GM12878 (cell line): ENCODE results near the gene NFIX. TPM values are rescaled to one million over a fixed set of nuclear protein-coding genes. Genes with fewer than 3 reads are reported as not detected.

Experiments used
- ATAC-seq: fragments of 200-7000 bp; cut with Tn5 transposase; 3 replicates; pipeline ENCODE4 v1.9.1; 2020; ENCODE audit warnings: mild to moderate bottlenecking, moderate library complexity
- BruUV-seq: library from RNA; stranded (reverse); fragments of 400-500 nt; replicated peaks from 2 replicates; lab custom pipeline; 2021; lab: Mats Ljungman, UMichigan
- CTCF ChIA-PET: fragments of 300-600 bp; sonication (Branson Sonifier 250); formaldehyde crosslinking; extraction: SDS; loops from one replicate; lab custom pipeline; 2021; ENCODE audit warnings: inconsistent platforms; lab: Yijun Ruan, JAX
- POLR2A ChIA-PET: fragments of 350-600 bp; formaldehyde crosslinking; extraction: SDS; loops from one replicate; lab custom pipeline; 2021; ENCODE audit warnings: inconsistent platforms; lab: Charles Lee
- RAD21 ChIA-PET: fragments of 300-600 bp; sonication (Branson Sonifier 250); formaldehyde crosslinking; loops from one replicate; lab custom pipeline; 2023; ENCODE audit warnings: antibody characterized with exemption; ENCODE audit not compliant: unreplicated experiment; lab: Charles Lee
- SMC1A ChIA-PET: fragments of 300-600 bp; sonication (Branson Sonifier 250); formaldehyde crosslinking; loops from one replicate; lab custom pipeline; 2023; ENCODE audit not compliant: unreplicated experiment, uncharacterized antibody; lab: Charles Lee
- DNase-seq: peaks from one replicate; pipeline ENCODE4 v3.0.0-alpha.2; 2011; ENCODE audit warnings: low read depth, low spot score
- FAIRE-seq: peaks from 3 replicates; lab custom pipeline; 2011; peaks lifted over from hg19 to GRCh38; lab: Jason Lieb, UNC
- H2AFZ ChIP-seq: 2 replicates; pipeline ENCODE4 v1.6.0; 2011; ENCODE audit warnings: low read depth, low read length, control low read depth; ENCODE audit not compliant: control insufficient read depth
- H3K27ac ChIP-seq: 2 replicates; pipeline ENCODE4 v1.5.1; 2011; ENCODE audit warnings: control low read depth; ENCODE audit not compliant: control insufficient read depth, insufficient read depth
- H3K27me3 ChIP-seq, 2 experiments: replicated peaks in 1 of 2; 2 replicates each; pipeline versions ENCODE4 v1.6.0 to v1.6.1; 2011; ENCODE audit warnings: low read length in 1 of 2; ENCODE audit not compliant: control insufficient read depth in 2 of 2, insufficient read depth in 2 of 2
- H3K36me3 ChIP-seq, 2 experiments: 2 replicates each; pipeline ENCODE4 v1.5.1; 2011; ENCODE audit warnings: low read length in 1 of 2; ENCODE audit not compliant: control insufficient read depth in 2 of 2, insufficient read depth in 2 of 2
- H3K4me1 ChIP-seq: 2 replicates; pipeline ENCODE4 v1.6.1; 2011; ENCODE audit warnings: mild to moderate bottlenecking, low read length, moderate library complexity, mixed read lengths; ENCODE audit not compliant: control insufficient read depth, insufficient read depth
- H3K4me2 ChIP-seq: 2 replicates; pipeline ENCODE4 v1.6.0; 2011; ENCODE audit warnings: control low read depth; ENCODE audit not compliant: control insufficient read depth, insufficient read depth
- H3K4me3 ChIP-seq: fragments of 200-600 bp; sonication (generic); 2 replicates; pipeline ENCODE4 v1.5.1; 2016
- H3K79me2 ChIP-seq: 2 replicates; pipeline ENCODE4 v1.6.0; 2011; ENCODE audit warnings: low read length; ENCODE audit not compliant: control insufficient read depth, insufficient read depth
- H3K9ac ChIP-seq: 2 replicates; pipeline ENCODE4 v1.8.0; 2011; ENCODE audit warnings: low read length, control low read depth, mixed read lengths; ENCODE audit not compliant: control insufficient read depth, insufficient read depth
- H3K9me3 ChIP-seq: replicated peaks from 3 replicates; pipeline ENCODE4 v1.5.1; 2011; ENCODE audit warnings: mild to moderate bottlenecking, low read length; ENCODE audit not compliant: control insufficient read depth, insufficient read depth
- H4K20me1 ChIP-seq: 2 replicates; pipeline ENCODE4 v1.6.0; 2011; ENCODE audit not compliant: control insufficient read depth, insufficient read depth
- BHLHE40 ChIP-seq, 2 experiments: fragments of 450-650 bp in 1 of 2; IDR thresholded peaks; 2 replicates each; pipeline ENCODE4 v1.6.1; 2011 to 2017; ENCODE audit warnings: low read depth in 2 of 2, borderline replicate concordance in 1 of 2, improper control_type of control experiment in 1 of 2, low read length in 1 of 2, mild to moderate bottlenecking in 1 of 2
- EP300 ChIP-seq, 2 experiments: fragments of 150-350 bp in 1 of 2; IDR thresholded peaks; 2 replicates each; pipeline ENCODE4 v1.6.1; 2011 to 2012; ENCODE audit warnings: low read depth in 2 of 2, low read length in 2 of 2, borderline replicate concordance in 1 of 2, improper control_type of control experiment in 1 of 2, inconsistent platforms in 1 of 2; ENCODE audit not compliant: control insufficient read depth in 1 of 2
- IKZF1 ChIP-seq: fragments of 450-650 bp; conservative IDR thresholded peaks from 2 replicates; pipeline ENCODE4 v1.6.1; 2017; ENCODE audit warnings: antibody characterized with exemption, mild to moderate bottlenecking
- NRF1 ChIP-seq: conservative IDR thresholded peaks from 2 replicates; pipeline ENCODE4 v1.6.1; 2011; ENCODE audit warnings: mild to moderate bottlenecking, low read depth, low read length, improper control_type of control experiment
- TCF7 ChIP-seq: IDR thresholded peaks from 2 replicates; pipeline ENCODE4 v1.6.1; 2014; ENCODE audit warnings: antibody characterized with exemption, borderline replicate concordance
- WGBS: methylation state at CpG from one replicate; pipeline ENCODE4 v1.1.6; 2016; ENCODE audit warnings: low lambda C conversion rate; ENCODE audit not compliant: insufficient replicate concordance, insufficient coverage; ENCODE audit errors: missing lambda C conversion rate; 5-methylcytosine and 5-hydroxymethylcytosine counted together
- in situ Hi-C: fragments of 300-500 bp; cut with MboI; formaldehyde crosslinking; loops from 9 replicates; pipeline ENCODE4 v1.14.3; 2018; ENCODE audit warnings: mixed read lengths
- intact Hi-C: fragments of 100-400 bp; cut with micrococcal nuclease; formaldehyde crosslinking; loops from one replicate; pipeline ENCODE4 v1.14.2; 2022; ENCODE audit not compliant: unreplicated experiment
- polyA plus RNA-seq, 11 experiments: library from polyadenylated mRNA; depleted of rRNA in 4 of 11; unstranded in 6 of 11; stranded (reverse) in 5 of 11; fragments of >200 nt; fragmentation: Nextera tagmentation in 4 of 11; fragmentation: Illumina TruSeq in 1 of 11; extraction: Ambion mirVana in 4 of 11; extraction: Trizol in 1 of 11; gene quantifications; 1 replicate in 1 of 11; 2 replicates in 10 of 11; pipeline versions ENCODE4 v1.2.1 to v1.2.3, GENCODE V29; 2011 to 2016; ENCODE audit warnings: inconsistent platforms in 2 of 11, missing spikeins in 2 of 11, low read depth in 1 of 11
- total RNA-seq, 4 experiments: library from RNA; depleted of rRNA in 3 of 4; stranded (reverse); fragments of >200 nt in 3 of 4; fragmentation: Illumina TruSeq in 1 of 4; extraction: Trizol in 1 of 4; gene quantifications; 2 replicates each; pipeline versions ENCODE4 v1.2.1 to v1.2.3, GENCODE V29; 2013 to 2021

NFIX gene
- total and polyA plus RNA-seq, 10 of the 15 experiments (the other 5 are each of a cell fraction or from before 2014, with no cell fraction given), result 0.02 to 2.2 (median 0.28) TPM

- Histone ChIP-seq H3K4me1 (peaks cover 23% of the 10 kb centered on the region), H3K36me3 (no peaks in the 10 kb centered on the region), H3K27me3 (peaks cover 2 to 7% of the 10 kb centered on the region in 2 experiments), H3K79me2 (no peaks in the 10 kb centered on the region), H3K4me3 (no peak overlapping the region), H4K20me1 (no peaks in the 10 kb centered on the region), H3K27ac (no peak overlapping the region), H3K9ac (no peak overlapping the region), H3K4me2 (no peak overlapping the region; the same call in 1 of the 2 replicates), H2AFZ (no peak overlapping the region), H3K9me3 (no peaks in the 10 kb centered on the region; the same call in 2 of the 3 replicates)
- WGBS, result 36% methylated on average over 4 of the region's 5 CpGs
- no peak for FAIRE-seq
- ChIA-PET CTCF (interaction anchor here (0.6 to 8.0 kb wide), 27 partner anchors 10 to 328 kb away, joined by 3 to 145 read pairs (median 4); partner anchors contain the start of gene GCDH), RAD21 (interaction anchor here (0.6 to 5.3 kb wide), 16 partner anchors 11 to 230 kb away, joined by 3 to 81 read pairs (median 4); partner anchors contain the start of genes IER2 and STX10), SMC1A (interaction anchor here (1.8 to 4.3 kb wide), 3 partner anchors 33 to 129 kb away, joined by 9 to 48 read pairs (median 20); no protein-coding TSS in a partner anchor), POLR2A (interaction anchor here (1.1 to 1.2 kb wide), 2 partner anchors 32 to 156 kb away, joined by 3 to 4 read pairs; partner anchors contain the start of gene CALR)
- ATAC-seq, result no peak
- no peak for DNase-seq
- in situ Hi-C loops, result loop anchor here (5.0 to 10.0 kb wide), 2 partner anchors 117 to 209 kb away; partner anchors contain the start of genes DNASE2 and KLF1
- BruUV-seq, result no TSS peak
- no peak for TF ChIP-seq TCF7
- no peak for TF ChIP-seq IKZF1
- no peak for TF ChIP-seq NRF1
- intact Hi-C loops, result loop anchor here (10.0 kb wide), 1 partner anchor 59 kb away; no protein-coding TSS in a partner anchor
Observed at GRCh38 chr19:13094106-13094504, 98.8 kb downstream of the NFIX start.

GRCh38 chr19:13094771-13095392 is 99.6 kb downstream of the NFIX start:
- intact Hi-C loops (loop anchor here (10.0 kb wide), 1 partner anchor 60 kb away; no protein-coding TSS in a partner anchor), in situ Hi-C loops (loop anchor here (5.0 to 10.0 kb wide), 2 partner anchors 118 to 210 kb away; partner anchors contain the start of genes DNASE2 and KLF1)
- Histone ChIP-seq H4K20me1 (no peaks in the 10 kb centered on the region), H3K9me3 (no peaks in the 10 kb centered on the region; the same call in 2 of the 3 replicates), H2AFZ (no peak overlapping the region), H3K9ac (no peak overlapping the region), H3K79me2 (no peaks in the 10 kb centered on the region), H3K4me1 (peaks cover 30% of the 10 kb centered on the region), H3K27ac (no peak overlapping the region), H3K36me3 (no peaks in the 10 kb centered on the region), H3K4me3 (no peak overlapping the region), H3K27me3 (peaks cover 2 to 7% of the 10 kb centered on the region in 2 experiments), H3K4me2 (0 out of 2 replicates have a peak overlapping the region, but pooled peaks have one; percentile 10)
- CTCF ChIA-PET, result interaction anchor here (0.9 to 8.0 kb wide), 16 partner anchors 9 to 329 kb away, joined by 3 to 145 read pairs (median 4); no protein-coding TSS in a partner anchor
- WGBS, result 4% methylated on average over 14 of the region's 16 CpGs
- DNase-seq, result no peak
- ATAC-seq, result peak; percentile 35
- SMC1A ChIA-PET, result interaction anchor here (1.8 to 4.3 kb wide), 3 partner anchors 34 to 130 kb away, joined by 9 to 48 read pairs (median 20); no protein-coding TSS in a partner anchor
- TF ChIP-seq EP300 (IDR thresholded peaks at IDR 0.05; ENCODE audit: borderline replicate concordance in 1 of 2, control insufficient read depth in 1 of 2, low read depth in 2 of 2, low read length in 2 of 2) (no peak), BHLHE40 (IDR thresholded peaks at IDR 0.05; ENCODE audit: borderline replicate concordance in 1 of 2, low read depth in 2 of 2, low read length in 1 of 2) (peak in 1 of 2 experiments; percentile 38; a peak in 1 of 4 replicates)
- POLR2A ChIA-PET, result interaction anchor here (0.5 to 1.1 kb wide), 2 partner anchors 33 to 63 kb away, joined by 3 to 4 read pairs; no protein-coding TSS in a partner anchor
- FAIRE-seq, result no peak
- RAD21 ChIA-PET, result interaction anchor here (1.0 to 5.3 kb wide), 9 partner anchors 10 to 129 kb away, joined by 3 to 81 read pairs (median 6); partner anchors contain the start of genes IER2 and STX10
- no TSS peak for BruUV-seq
